Astrocyte (in vitro differentiated cells and primary cell): ENCODE measurements around the gene RASGRP2. TPM values are rescaled to one million over a fixed set of nuclear protein-coding genes. Genes with fewer than 3 reads are reported as not detected.

ENCODE experiments used
- DNase-seq: peaks from one replicate; pipeline ENCODE4 v3.0.0-alpha.2; 2010; ENCODE audit warnings: low read depth
- FAIRE-seq: peaks from 2 replicates; lab custom pipeline; 2011; peaks lifted over from hg19 to GRCh38; lab: Jason Lieb, UNC
- H2AFZ ChIP-seq: 2 replicates; pipeline ENCODE4 v1.6.0; 2012; ENCODE audit warnings: low read depth, low read length, inconsistent platforms
- H3K27ac ChIP-seq: 2 replicates; pipeline ENCODE4 v1.5.1; 2011; ENCODE audit warnings: low read depth, low read length, inconsistent platforms
- H3K27me3 ChIP-seq: 2 replicates; pipeline ENCODE4 v1.6.0; 2011; ENCODE audit warnings: low read length, inconsistent platforms; ENCODE audit not compliant: insufficient read depth
- H3K36me3 ChIP-seq: 2 replicates; pipeline ENCODE4 v1.5.1; 2011; ENCODE audit warnings: low read length, inconsistent platforms; ENCODE audit not compliant: insufficient read depth
- H3K4me1 ChIP-seq: 2 replicates; pipeline ENCODE4 v1.5.1; 2011; ENCODE audit warnings: low read length, inconsistent platforms; ENCODE audit not compliant: insufficient read depth
- H3K4me2 ChIP-seq: 2 replicates; pipeline ENCODE4 v1.6.0; 2012; ENCODE audit warnings: low read length, inconsistent platforms
- H3K4me3 ChIP-seq: 2 replicates; pipeline ENCODE4 v1.5.1; 2011; ENCODE audit warnings: low read depth, mild to moderate bottlenecking, low read length, inconsistent platforms; ENCODE audit not compliant: insufficient read depth
- H3K79me2 ChIP-seq: 2 replicates; pipeline ENCODE4 v1.6.0; 2012; ENCODE audit warnings: mild to moderate bottlenecking, low read length, inconsistent platforms; ENCODE audit not compliant: insufficient read depth
- H3K9ac ChIP-seq: 2 replicates; pipeline ENCODE4 v1.6.0; 2012; ENCODE audit warnings: mild to moderate bottlenecking, low read length, inconsistent platforms
- H3K9me3 ChIP-seq: 2 replicates; pipeline ENCODE4 v1.5.1; 2012; ENCODE audit warnings: low read depth, mild to moderate bottlenecking, low read length, inconsistent platforms; ENCODE audit not compliant: insufficient read depth
- H4K20me1 ChIP-seq: 2 replicates; pipeline ENCODE4 v1.6.0; 2012; ENCODE audit warnings: low read length, inconsistent platforms; ENCODE audit not compliant: insufficient read depth
- H3K27ac Mint-ChIP-seq: one replicate; pipeline ENCODE4 v1.8.0; 2021; ENCODE audit warnings: mild to moderate bottlenecking, mixed read lengths; ENCODE audit not compliant: unreplicated experiment
- H3K27me3 Mint-ChIP-seq: one replicate; pipeline ENCODE4 v1.8.0; 2021; ENCODE audit warnings: low read depth, mixed read lengths; ENCODE audit not compliant: unreplicated experiment
- H3K36me3 Mint-ChIP-seq: one replicate; pipeline ENCODE4 v1.8.0; 2021; ENCODE audit warnings: low read depth, mixed read lengths; ENCODE audit not compliant: unreplicated experiment
- H3K4me1 Mint-ChIP-seq: one replicate; pipeline ENCODE4 v1.8.0; 2021; ENCODE audit warnings: low read depth, mixed read lengths; ENCODE audit not compliant: unreplicated experiment
- H3K4me3 Mint-ChIP-seq: one replicate; pipeline ENCODE4 v1.8.0; 2021; ENCODE audit warnings: mild to moderate bottlenecking, moderate library complexity, mixed read lengths; ENCODE audit not compliant: unreplicated experiment
- H3K9me3 Mint-ChIP-seq: one replicate; pipeline ENCODE4 v1.8.0; 2021; ENCODE audit warnings: mild to moderate bottlenecking, mixed read lengths; ENCODE audit not compliant: unreplicated experiment
- CTCF ChIP-seq: IDR thresholded peaks from 2 replicates; pipeline ENCODE4 v1.5.1; 2011; ENCODE audit warnings: low read depth, mild to moderate bottlenecking, inconsistent platforms, low read length, moderate library complexity; ENCODE audit not compliant: insufficient read depth
- EZH2 ChIP-seq: IDR thresholded peaks from 2 replicates; pipeline ENCODE4 v1.6.1; 2012; ENCODE audit warnings: mild to moderate bottlenecking, low read length, inconsistent platforms; ENCODE audit not compliant: insufficient read depth
- total RNA-seq: library from RNA; stranded (reverse); gene quantifications from 2 replicates; pipeline ENCODE4 v1.2.1, GENCODE V29; 2021

Gene RASGRP2
- total RNA-seq, 1 donor from 2014 or later: 3.9 TPM

DNA sequence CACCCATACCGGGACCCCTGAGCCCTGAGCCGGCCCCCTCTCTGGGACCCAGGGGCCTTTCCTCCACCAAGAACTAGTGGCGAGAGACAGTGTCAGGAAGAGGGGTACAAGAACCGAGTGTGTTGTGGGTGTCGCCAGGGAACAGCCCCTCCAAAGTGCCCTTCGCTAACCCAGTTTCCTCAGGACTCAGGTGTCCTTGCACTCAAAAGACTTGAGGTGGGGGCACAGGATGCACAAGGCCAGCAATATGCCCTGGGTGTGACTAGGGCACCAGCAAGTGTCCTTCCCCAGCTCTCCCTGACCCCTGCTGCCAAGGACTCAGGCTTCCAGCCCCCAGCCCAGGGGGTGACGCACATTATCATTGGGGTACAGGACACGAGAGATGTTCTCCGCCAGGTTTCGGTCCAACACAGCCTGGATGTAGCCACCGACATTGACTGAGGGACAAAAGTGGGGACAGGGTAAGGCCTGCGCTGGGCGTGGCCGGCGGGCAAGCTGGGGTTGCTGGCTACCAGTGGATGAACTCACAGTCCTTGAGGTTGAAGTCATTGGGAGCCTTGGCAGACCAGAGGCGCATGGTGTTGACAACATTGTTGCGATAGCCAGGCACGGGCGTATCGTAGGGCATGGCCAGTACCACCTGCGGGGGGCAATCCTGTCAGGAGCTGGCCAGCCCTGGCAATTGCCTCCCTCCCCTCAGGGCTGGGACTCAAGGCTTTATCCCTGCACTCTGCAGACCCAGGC is 11.1 kb upstream of the RASGRP2 start:
- Mint-ChIP-seq H3K27ac (no peak overlapping the region), H3K4me1 (peaks cover 6% of the 10 kb centered on the region), H3K36me3 (peaks cover 7% of the 10 kb centered on the region), H3K9me3 (no peaks in the 10 kb centered on the region), H3K4me3 (no peak overlapping the region), H3K27me3 (peaks cover 17% of the 10 kb centered on the region)
- FAIRE-seq (no peak), DNase-seq (no peak)
- Histone ChIP-seq H3K4me1 (no peaks in the 10 kb centered on the region), H3K27me3 (no peaks in the 10 kb centered on the region), H3K79me2 (no peaks in the 10 kb centered on the region), H3K36me3 (no peaks in the 10 kb centered on the region), H3K9ac (no peak overlapping the region), H4K20me1 (peaks cover 3% of the 10 kb centered on the region), H3K4me2 (no peak overlapping the region), H3K27ac (no peak overlapping the region), H3K9me3 (no peaks in the 10 kb centered on the region), H2AFZ (no peak overlapping the region), H3K4me3 (no peak overlapping the region)
- TF ChIP-seq EZH2 (no peak), CTCF (no peak)

DNA sequence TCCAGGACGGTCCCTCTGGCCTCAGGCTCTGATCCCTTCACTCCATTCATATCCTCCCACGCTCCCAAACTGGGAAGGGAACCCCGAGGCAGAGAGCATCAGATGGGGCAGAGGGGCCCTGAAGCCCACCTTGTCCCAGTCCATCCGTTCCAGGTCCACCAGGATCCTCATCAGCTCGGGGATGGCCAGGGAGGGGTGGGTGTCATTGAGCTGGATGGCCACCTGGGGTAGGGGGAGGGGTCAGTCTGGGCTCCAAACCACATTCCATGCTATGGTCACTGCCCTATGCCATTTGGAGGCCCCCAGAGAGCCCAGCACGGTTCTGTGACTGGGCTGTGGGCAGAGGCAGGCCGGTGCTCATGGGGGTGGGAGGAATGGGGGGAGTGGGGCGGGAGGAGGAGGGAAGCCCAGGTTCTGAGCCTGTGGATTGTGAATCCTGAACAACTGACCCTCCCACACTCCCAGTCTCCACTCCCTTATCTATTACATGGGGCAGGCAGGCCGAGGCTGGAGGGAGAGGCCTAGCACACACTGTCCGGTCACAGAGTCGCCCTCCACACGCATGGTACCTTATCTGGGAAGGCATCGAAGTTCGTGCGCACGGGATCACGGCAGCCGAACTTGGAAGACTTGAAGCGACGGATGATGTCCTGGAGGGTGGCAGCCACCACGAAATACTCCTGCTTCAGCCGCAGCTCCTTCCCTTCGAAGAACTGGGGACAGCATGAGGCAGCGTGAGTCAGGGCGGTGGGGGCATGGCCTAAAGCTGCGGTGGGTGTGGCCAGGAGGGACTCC is 10.4 kb upstream of the RASGRP2 start:
- H3K4me3 Mint-ChIP-seq: no peak overlapping the region
- H3K27ac ChIP-seq: no peak overlapping the region
- no peaks in the 10 kb centered on the region for H3K79me2 ChIP-seq
- no peak for FAIRE-seq
- H3K36me3 Mint-ChIP-seq: peaks cover 9% of the 10 kb centered on the region
- H3K4me1 ChIP-seq: no peaks in the 10 kb centered on the region
- TF ChIP-seq CTCF (no peak), EZH2 (no peak)
- H3K36me3 ChIP-seq: no peaks in the 10 kb centered on the region
- H2AFZ ChIP-seq: no peak overlapping the region
- no peak overlapping the region for H3K4me2 ChIP-seq
- H3K9ac ChIP-seq: no peak overlapping the region
- DNase-seq: no peak
- H4K20me1 ChIP-seq: no peaks in the 10 kb centered on the region
- peaks cover 17% of the 10 kb centered on the region for H3K27me3 Mint-ChIP-seq
- no peak overlapping the region for H3K27ac Mint-ChIP-seq
- H3K9me3 Mint-ChIP-seq: no peaks in the 10 kb centered on the region
- no peak overlapping the region for H3K4me3 ChIP-seq
- H3K27me3 ChIP-seq: no peaks in the 10 kb centered on the region
- H3K4me1 Mint-ChIP-seq: no peaks in the 10 kb centered on the region
- no peaks in the 10 kb centered on the region for H3K9me3 ChIP-seq
